Activated CD8-positive, alpha-beta memory T cell treated with anti-CD3 and anti-CD28 coated beads, Interleukin-2, amount 10 ng/mL, durations not matched to agents 7 days and 5 days (primary cell): ENCODE data around the gene ABCF2. TPM values are rescaled to one million over a fixed set of nuclear protein-coding genes. Genes with fewer than 3 reads are reported as not detected.

Experiments
- ATAC-seq: fragments of 150-1000 bp; cut with Tn5 transposase; one replicate; pipeline ENCODE4 v1.10.0; 2021; ENCODE audit warnings: moderate library complexity
- CTCF ChIA-PET: fragments of 350-600 bp; sonication (Branson Sonifier 250); formaldehyde crosslinking; loops from one replicate; lab custom pipeline; 2021; ENCODE audit warnings: antibody characterized with exemption; lab: Charles Lee
- DNase-seq: peaks from one replicate; pipeline ENCODE4 v3.0.0-alpha.2; 2020
- H3K27ac Mint-ChIP-seq: one replicate; pipeline ENCODE4 v1.8.0; 2021; ENCODE audit warnings: mild to moderate bottlenecking, mixed read lengths
- H3K27me3 Mint-ChIP-seq: one replicate; pipeline ENCODE4 v1.8.0; 2021; ENCODE audit warnings: mixed read lengths
- H3K36me3 Mint-ChIP-seq: one replicate; pipeline ENCODE4 v1.8.0; 2021; ENCODE audit warnings: mild to moderate bottlenecking, mixed read lengths
- H3K4me1 Mint-ChIP-seq: one replicate; pipeline ENCODE4 v1.8.0; 2021; ENCODE audit warnings: mixed read lengths
- H3K4me3 Mint-ChIP-seq: one replicate; pipeline ENCODE4 v1.8.0; 2021; ENCODE audit warnings: mild to moderate bottlenecking, moderate library complexity, mixed read lengths
- H3K9me3 Mint-ChIP-seq: one replicate; pipeline ENCODE4 v1.8.0; 2022; ENCODE audit warnings: low read depth, mixed read lengths
- total RNA-seq, 2 experiments: library from RNA; stranded (reverse); gene quantifications; one replicate each; pipeline ENCODE4 v1.2.3, GENCODE V29; 2021

Gene ABCF2
- total RNA-seq, 2 experiments from 2014 or later: 37.8 to 47.3 TPM

GRCh38 chr7:151187409-151188251 is 39.4 kb downstream of the ABCF2 start:
- H3K36me3 Mint-ChIP-seq: no peaks in the 10 kb centered on the region
- CTCF ChIA-PET: interaction anchor here (0.9 to 1.6 kb wide), 2 partner anchors 56 to 77 kb away, joined by 3 to 5 read pairs; no protein-coding TSS in a partner anchor
- ATAC-seq: no peak
- H3K27ac Mint-ChIP-seq: no peak overlapping the region
- H3K4me1 Mint-ChIP-seq: no peaks in the 10 kb centered on the region
- H3K9me3 Mint-ChIP-seq: no peaks in the 10 kb centered on the region
- H3K27me3 Mint-ChIP-seq: peaks cover 10% of the 10 kb centered on the region
- no peak overlapping the region for H3K4me3 Mint-ChIP-seq
- DNase-seq: no peak

GRCh38 chr7:151186640-151187408 is 40.2 kb downstream of the ABCF2 start, which contains the start of gene ASB10:
ASB10 (minus strand) TSS chr7:151187250; CDS start chr7:151187130, 120 bp downstream.
- Mint-ChIP-seq H3K9me3 (no peaks in the 10 kb centered on the region), H3K27ac (no peak within 1 kb of the TSS), H3K4me1 (no peaks in the 10 kb centered on the region), H3K36me3 (no peaks in the 10 kb centered on the region), H3K27me3 (peaks cover 12% of the 10 kb centered on the region), H3K4me3 (no peak within 1 kb of the TSS)
- DNase-seq (no peak), ATAC-seq (no peak)
- CTCF ChIA-PET: interaction anchor here (0.9 to 1.6 kb wide), 2 partner anchors 57 to 77 kb away, joined by 3 to 5 read pairs; no protein-coding TSS in a partner anchor

- Mint-ChIP-seq H3K27ac (no peak overlapping the region), H3K27me3 (peaks cover 13% of the 10 kb centered on the region), H3K9me3 (no peaks in the 10 kb centered on the region), H3K4me1 (no peaks in the 10 kb centered on the region), H3K4me3 (no peak overlapping the region), H3K36me3 (no peaks in the 10 kb centered on the region)
- CTCF ChIA-PET: no interaction called here
- ATAC-seq (no peak), DNase-seq (no peak)
Observed at GRCh38 chr7:151185762-151186639, 41.0 kb downstream of the ABCF2 start.

GRCh38 chr7:151181011-151181431 is 46.0 kb downstream of the ABCF2 start:
- CTCF ChIA-PET: interaction anchor here (1.0 to 1.4 kb wide), 2 partner anchors 18 to 63 kb away, joined by 3 to 4 read pairs; no protein-coding TSS in a partner anchor

GRCh38 chr7:151179946-151180345 is 47.1 kb downstream of the ABCF2 start:
- DNase-seq: no peak
- no peak overlapping the region for H3K4me3 Mint-ChIP-seq
- CTCF ChIA-PET: interaction anchor here (0.6 to 1.7 kb wide), 4 partner anchors 17 to 84 kb away, joined by 3 to 9 read pairs (median 4); no protein-coding TSS in a partner anchor
- H3K36me3 Mint-ChIP-seq: no peaks in the 10 kb centered on the region
- no peaks in the 10 kb centered on the region for H3K4me1 Mint-ChIP-seq
- H3K9me3 Mint-ChIP-seq: no peaks in the 10 kb centered on the region
- H3K27ac Mint-ChIP-seq: no peak overlapping the region
- peaks cover 12% of the 10 kb centered on the region for H3K27me3 Mint-ChIP-seq
- no peak for ATAC-seq

More at GRCh38 chr7:151181011-151181431, 46.0 kb downstream of the ABCF2 start:
- ATAC-seq: no peak
- no peak overlapping the region for H3K27ac Mint-ChIP-seq
- H3K36me3 Mint-ChIP-seq: no peaks in the 10 kb centered on the region
- DNase-seq: no peak
- H3K9me3 Mint-ChIP-seq: no peaks in the 10 kb centered on the region
- no peaks in the 10 kb centered on the region for H3K4me1 Mint-ChIP-seq
- H3K27me3 Mint-ChIP-seq: peaks cover 9% of the 10 kb centered on the region
- no peak overlapping the region for H3K4me3 Mint-ChIP-seq

- DNase-seq (no peak), ATAC-seq (no peak)
- H3K27ac Mint-ChIP-seq: no peak overlapping the region
- CTCF ChIA-PET: interaction anchor here (0.8 to 1.7 kb wide), 5 partner anchors 10 to 95 kb away, joined by 3 to 9 read pairs (median 5); no protein-coding TSS in a partner anchor
- no peaks in the 10 kb centered on the region for H3K9me3 Mint-ChIP-seq
- no peaks in the 10 kb centered on the region for H3K36me3 Mint-ChIP-seq
- H3K27me3 Mint-ChIP-seq: peaks cover 12% of the 10 kb centered on the region
- H3K4me3 Mint-ChIP-seq: no peak overlapping the region
- H3K4me1 Mint-ChIP-seq: peaks cover 2% of the 10 kb centered on the region
Observed at GRCh38 chr7:151179287-151179860, 47.6 kb downstream of the ABCF2 start.

- DNase-seq: no peak
- Mint-ChIP-seq H3K27me3 (peaks cover 12% of the 10 kb centered on the region), H3K9me3 (no peaks in the 10 kb centered on the region), H3K4me3 (no peak overlapping the region), H3K27ac (no peak overlapping the region), H3K4me1 (peaks cover 2% of the 10 kb centered on the region), H3K36me3 (no peaks in the 10 kb centered on the region)
- CTCF ChIA-PET: interaction anchor here (0.8 to 1.7 kb wide), 4 partner anchors 9 to 94 kb away, joined by 3 to 9 read pairs (median 6); no protein-coding TSS in a partner anchor
- no peak for ATAC-seq
Observed at GRCh38 chr7:151178831-151179230, 48.2 kb downstream of the ABCF2 start.

- Mint-ChIP-seq H3K4me1 (peaks cover 2% of the 10 kb centered on the region), H3K27me3 (peaks cover 14% of the 10 kb centered on the region), H3K4me3 (no peak overlapping the region), H3K36me3 (no peaks in the 10 kb centered on the region), H3K9me3 (no peaks in the 10 kb centered on the region), H3K27ac (no peak overlapping the region)
- DNase-seq: no peak
- CTCF ChIA-PET: interaction anchor here (0.8 to 1.4 kb wide), 4 partner anchors 9 to 94 kb away, joined by 3 to 7 read pairs (median 4); no protein-coding TSS in a partner anchor
- no peak for ATAC-seq
Observed at GRCh38 chr7:151178236-151178635, 48.8 kb downstream of the ABCF2 start.

GRCh38 chr7:151177310-151177709 is 49.7 kb downstream of the ABCF2 start:
- H3K27me3 Mint-ChIP-seq: peaks cover 22% of the 10 kb centered on the region
- H3K4me3 Mint-ChIP-seq: no peak overlapping the region
- CTCF ChIA-PET: interaction anchor here (0.8 to 1.5 kb wide), 6 partner anchors 9 to 299 kb away, joined by 3 to 6 read pairs (median 4); no protein-coding TSS in a partner anchor
- peaks cover 7% of the 10 kb centered on the region for H3K4me1 Mint-ChIP-seq
- ATAC-seq: no peak
- H3K27ac Mint-ChIP-seq: no peak overlapping the region
- DNase-seq: no peak
- H3K9me3 Mint-ChIP-seq: no peaks in the 10 kb centered on the region
- no peaks in the 10 kb centered on the region for H3K36me3 Mint-ChIP-seq

- Mint-ChIP-seq H3K36me3 (no peaks in the 10 kb centered on the region), H3K27me3 (peaks cover 28% of the 10 kb centered on the region), H3K27ac (no peak overlapping the region), H3K9me3 (no peaks in the 10 kb centered on the region), H3K4me1 (peaks cover 7% of the 10 kb centered on the region), H3K4me3 (no peak overlapping the region)
- no peak for ATAC-seq
- DNase-seq: no peak
- CTCF ChIA-PET: interaction anchor here (0.8 to 2.6 kb wide), 6 partner anchors 8 to 298 kb away, joined by 3 to 8 read pairs (median 4); no protein-coding TSS in a partner anchor
Observed at GRCh38 chr7:151176401-151176800, 50.6 kb downstream of the ABCF2 start.

- H3K9me3 Mint-ChIP-seq: no peaks in the 10 kb centered on the region
- H3K36me3 Mint-ChIP-seq: no peaks in the 10 kb centered on the region
- CTCF ChIA-PET: interaction anchor here (1.3 to 2.6 kb wide), 4 partner anchors 8 to 52 kb away, joined by 3 to 8 read pairs (median 5); partner anchors contain the start of gene ABCF2
Observed at GRCh38 chr7:151175793-151176311, 51.2 kb downstream of the ABCF2 start.

More at GRCh38 chr7:151175793-151176311, 51.2 kb downstream of the ABCF2 start:
- Mint-ChIP-seq H3K4me3 (no peak overlapping the region), H3K27me3 (peaks cover 33% of the 10 kb centered on the region), H3K4me1 (peaks cover 7% of the 10 kb centered on the region), H3K27ac (no peak overlapping the region)
- DNase-seq (no peak), ATAC-seq (no peak)
